Left kidney (tissue), 8 donors: Measurements from ENCODE around the gene SPATA7. TPM values are rescaled to one million over a fixed set of nuclear protein-coding genes. Genes with fewer than 3 reads are reported as not detected.
A peak's percentile ranks its signal among the peaks of the same experiment; 100 is the strongest.
"Not testable (repeated sequence)": the region's sequence is repeated elsewhere in the genome, so short reads cannot be mapped to it uniquely, and the experiment has no call there.

Source experiments
- DNase-seq: peaks from one replicate; pipeline ENCODE4 v3.0.0-alpha.2; 2013
- long read RNA-seq, 8 donors: transcript quantifications; one replicate each; lab custom pipeline, GENCODE V29; 2026
- polyA plus RNA-seq: library from polyadenylated mRNA; unstranded; fragments of 120-200 nt; gene quantifications from one replicate; pipeline ENCODE4 v1.2.1, GENCODE V29; 2013; ENCODE audit not compliant: insufficient read length

Gene SPATA7
- 31.2 TPM for polyA plus RNA-seq
- long read RNA-seq, donor 1, partial matches to known transcripts = 0 of 2 reads
- long read RNA-seq, donor 1, other reads (novel, unspliced or antisense) = 0 of 2 reads
- long read RNA-seq, donor 2, partial matches to known transcripts = 0 of 5 reads
- long read RNA-seq, donor 2, other reads (novel, unspliced or antisense) = 0 of 5 reads
- long read RNA-seq, donor 3, partial matches to known transcripts = 0 of 2 reads
- long read RNA-seq, donor 3, other reads (novel, unspliced or antisense) = 0 of 2 reads
- long read RNA-seq, donor 4 = 0 reads
- long read RNA-seq, donor 5, partial matches to known transcripts = 8 of 15 reads
- long read RNA-seq, donor 5, other reads (novel, unspliced or antisense) = 0 of 15 reads
- long read RNA-seq, donor 6, partial matches to known transcripts = 0 of 2 reads
- long read RNA-seq, donor 6, other reads (novel, unspliced or antisense) = 0 of 2 reads
- long read RNA-seq, donor 7, partial matches to known transcripts = 0 of 3 reads
- long read RNA-seq, donor 7, other reads (novel, unspliced or antisense) = 0 of 3 reads
- long read RNA-seq, donor 8, partial matches to known transcripts = 0 of 3 reads
- long read RNA-seq, donor 8, other reads (novel, unspliced or antisense) = 0 of 3 reads

- DNase-seq = peak; percentile 94
These were observed at the start of gene SPATA7 for GRCh38 chr14:88385212-88386101. TSS of gene SPATA7 (plus strand) at chr14:88385657. CDS start at chr14:88385819, 162 bp downstream.

- no peak for DNase-seq
These were observed 45.1 kb upstream of the SPATA7 start for GRCh38 chr14:88340357-88340756.

- DNase-seq = no peak
These were observed 42.5 kb upstream of the SPATA7 start for GRCh38 chr14:88342980-88343379.

- no peak for DNase-seq
These were observed 39.3 kb upstream of the SPATA7 start for GRCh38 chr14:88346048-88346639.

GRCh38 chr14:88348546-88348945 is 36.9 kb upstream of the SPATA7 start:
- no peak for DNase-seq

GRCh38 chr14:88351966-88352691 is 33.3 kb upstream of the SPATA7 start:
- DNase-seq = no peak

- no peak for DNase-seq
These were observed 32.8 kb upstream of the SPATA7 start for GRCh38 chr14:88352698-88353097.

- DNase-seq = no peak
These were observed 31.1 kb upstream of the SPATA7 start for GRCh38 chr14:88354358-88354757.

GRCh38 chr14:88359500-88359899 is 26.0 kb upstream of the SPATA7 start:
- DNase-seq = no peak

GRCh38 chr14:88363644-88364043 is 21.8 kb upstream of the SPATA7 start:
- no peak for DNase-seq

- DNase-seq = no peak
These were observed 20.6 kb upstream of the SPATA7 start for GRCh38 chr14:88364710-88365413.

- DNase-seq = no peak
These were observed 16.0 kb upstream of the SPATA7 start for GRCh38 chr14:88369496-88369895.

GRCh38 chr14:88379706-88380343 is 5.6 kb upstream of the SPATA7 start:
- no peak for DNase-seq

- peak; percentile 12 for DNase-seq
These were observed 5.1 kb upstream of the SPATA7 start for GRCh38 chr14:88380405-88380804.

- not testable (repeated sequence) for DNase-seq
These were observed 3.8 kb upstream of the SPATA7 start for GRCh38 chr14:88381634-88382033.

GRCh38 chr14:88384718-88385117 is 739 bp upstream of the SPATA7 start:
- DNase-seq = no peak

GRCh38 chr14:88386256-88386794 is 868 bp downstream of the SPATA7 start:
- DNase-seq = no peak

- DNase-seq = no peak
These were observed 3.4 kb downstream of the SPATA7 start for GRCh38 chr14:88388741-88389282.

GRCh38 chr14:88392609-88393008 is 7.2 kb downstream of the SPATA7 start:
- DNase-seq = no peak

- DNase-seq = no peak
These were observed 25.6 kb downstream of the SPATA7 start for GRCh38 chr14:88411039-88411438.
